HG02943 (cell line): ENCODE measurements around the gene CACNG3.
"Not testable (repeated sequence)": the region's sequence is repeated elsewhere in the genome, so short reads cannot be mapped to it uniquely, and the experiment has no call there.

Experiments
- ATAC-seq: cut with Tn5 transposase; IDR thresholded peaks from one replicate; pipeline ENCODE4 v1.9.1; 2021; ENCODE audit warnings: mild to moderate bottlenecking, low read depth, moderate library complexity; ENCODE audit not compliant: unreplicated experiment

Gene CACNG3

DNA sequence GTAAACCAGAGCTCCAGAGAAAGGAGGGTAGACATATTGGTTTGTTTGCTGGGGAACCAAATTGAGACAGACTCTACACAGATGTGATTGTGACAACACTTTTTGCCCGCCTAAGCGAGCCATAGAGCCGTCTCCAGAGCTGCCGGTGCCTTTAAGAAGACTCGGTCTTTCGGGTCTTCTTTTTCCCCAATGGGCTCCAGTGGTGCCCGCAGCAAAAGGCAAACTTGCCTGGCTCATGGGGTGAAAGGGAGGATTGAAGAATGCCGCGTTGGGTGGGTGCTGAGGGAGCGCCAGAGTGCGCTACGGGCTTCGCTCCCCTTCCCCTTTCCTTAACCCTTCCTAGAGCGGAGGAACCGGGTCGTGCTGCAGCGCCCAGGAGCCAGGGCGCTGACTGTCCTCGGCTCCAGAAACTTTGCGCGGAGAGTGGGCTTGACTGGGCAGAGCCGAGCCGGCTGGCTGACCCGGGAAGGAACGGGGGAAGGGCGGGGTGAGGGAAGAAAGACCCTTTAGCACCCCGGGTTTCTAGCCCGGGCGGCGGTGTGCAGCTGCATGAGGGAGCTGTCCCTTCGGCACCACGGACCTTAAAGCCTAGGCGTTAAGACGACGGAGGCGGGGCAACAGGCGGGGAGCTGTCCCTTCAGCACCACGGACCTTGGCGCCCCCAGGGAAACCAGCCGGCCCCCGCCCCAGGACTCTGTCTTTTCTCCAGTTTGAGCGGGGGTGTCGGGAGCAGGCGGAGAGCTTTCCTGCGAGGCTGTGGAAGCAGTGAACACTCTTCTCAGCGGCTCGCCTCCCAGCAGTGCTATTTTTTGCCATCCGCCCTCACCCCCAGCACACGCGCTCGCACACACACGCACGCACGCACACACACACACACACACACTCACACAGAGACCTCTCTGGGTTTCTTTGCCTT lies at the start of gene CACNG3:
Gene CACNG3, plus strand, starts transcription at position 880 of the 916 bp plus-strand sequence. CDS start 420 bp downstream, outside the sequence.
- no peak for ATAC-seq

DNA sequence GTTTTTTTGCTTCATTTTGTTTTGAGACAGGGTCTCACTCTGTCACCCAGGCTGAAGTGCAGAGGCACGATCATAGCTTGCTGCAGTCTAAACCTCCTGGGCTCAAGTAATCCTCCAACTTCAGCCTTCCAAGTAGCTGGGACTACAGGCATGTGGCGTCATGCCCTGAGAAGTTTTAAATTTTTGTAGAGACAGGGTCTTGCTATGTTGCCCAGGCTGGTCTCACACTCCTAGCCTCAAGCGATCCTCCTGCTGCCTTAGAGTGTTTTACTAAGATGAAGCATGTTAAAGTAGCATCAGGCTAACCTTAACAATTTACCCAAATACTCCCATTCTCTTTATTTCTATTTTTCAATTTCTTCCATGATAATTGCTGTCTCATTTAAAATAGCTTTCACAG lies 49.2 kb upstream of the CACNG3 start:
- no peak for ATAC-seq

DNA sequence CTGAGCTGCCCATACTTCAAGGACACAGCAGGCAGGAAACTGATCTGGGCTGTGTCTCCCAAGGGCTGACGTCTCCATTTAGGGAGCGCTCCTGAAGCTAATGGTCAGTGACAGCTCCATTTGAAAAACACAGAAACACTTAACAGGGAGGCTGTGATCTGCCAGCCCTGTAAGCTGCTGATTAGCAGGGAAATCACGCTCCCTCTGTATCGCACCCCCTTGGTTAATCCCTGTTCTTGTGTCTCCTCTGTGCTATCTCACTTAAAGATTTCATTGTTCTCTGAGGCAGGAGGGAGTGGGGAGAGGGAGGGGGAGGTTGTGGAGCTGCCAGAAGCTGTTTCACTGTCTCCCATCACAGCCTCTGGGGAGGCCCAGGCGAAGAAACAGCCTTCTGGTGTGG lies 47.4 kb upstream of the CACNG3 start:
- no peak for ATAC-seq

DNA sequence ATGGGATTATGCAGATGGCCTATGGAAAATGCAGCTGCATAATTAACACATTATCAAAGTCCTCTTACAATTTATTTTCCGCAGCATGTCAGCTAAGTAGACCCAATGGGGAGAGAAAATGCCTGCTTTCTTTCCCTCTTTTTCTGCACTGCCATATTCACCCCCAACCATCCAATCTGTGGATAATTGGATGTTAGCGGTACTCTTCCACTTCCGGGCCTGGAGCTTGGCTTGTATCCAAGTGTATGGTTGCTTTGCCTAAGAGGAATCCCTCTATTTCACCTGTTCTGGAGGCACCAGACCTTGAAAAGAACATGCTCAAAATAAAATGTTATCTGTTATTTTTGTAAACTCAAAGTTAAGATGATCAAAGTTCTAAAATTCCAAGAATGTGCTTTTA lies 41.1 kb upstream of the CACNG3 start:
- no peak for ATAC-seq

DNA sequence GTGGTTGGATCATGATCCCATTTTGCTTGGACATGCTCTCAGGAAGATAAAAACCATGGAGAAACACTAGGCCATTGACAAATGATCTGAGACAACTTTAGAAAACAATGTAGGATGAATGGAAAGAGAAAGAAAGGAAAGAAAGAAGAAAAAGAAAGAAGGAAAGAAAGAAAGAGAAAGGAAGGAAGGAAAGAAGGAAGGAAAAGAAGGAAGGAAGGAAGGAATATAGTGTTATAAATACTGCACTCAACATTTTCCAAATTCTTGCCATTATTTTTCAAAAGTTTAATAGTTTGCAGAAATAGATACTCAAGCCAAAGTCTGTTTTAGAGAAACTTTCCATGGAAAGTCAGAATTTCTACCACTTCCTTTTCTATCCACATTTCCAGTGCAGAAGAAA lies 39.2 kb upstream of the CACNG3 start:
- no peak for ATAC-seq

DNA sequence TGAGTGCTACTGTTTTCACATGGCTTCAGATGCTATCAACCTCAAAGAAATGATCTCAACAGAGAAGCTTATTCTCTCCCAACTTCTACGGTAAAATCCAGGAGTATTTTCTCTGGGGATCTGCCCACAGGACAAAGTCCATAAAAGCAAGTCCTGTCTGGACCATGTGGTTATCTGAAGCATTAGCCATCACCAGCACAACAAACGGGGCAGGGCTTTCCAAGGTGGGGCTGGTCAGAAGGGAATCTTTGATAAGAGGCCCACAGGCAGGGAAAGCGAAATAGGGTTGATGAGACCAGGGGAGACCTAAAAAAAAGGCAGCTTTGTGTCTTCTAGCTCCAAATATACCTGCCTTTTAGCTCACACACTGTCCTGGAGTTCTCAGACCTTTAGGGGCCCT lies 38.7 kb upstream of the CACNG3 start:
- no peak for ATAC-seq

DNA sequence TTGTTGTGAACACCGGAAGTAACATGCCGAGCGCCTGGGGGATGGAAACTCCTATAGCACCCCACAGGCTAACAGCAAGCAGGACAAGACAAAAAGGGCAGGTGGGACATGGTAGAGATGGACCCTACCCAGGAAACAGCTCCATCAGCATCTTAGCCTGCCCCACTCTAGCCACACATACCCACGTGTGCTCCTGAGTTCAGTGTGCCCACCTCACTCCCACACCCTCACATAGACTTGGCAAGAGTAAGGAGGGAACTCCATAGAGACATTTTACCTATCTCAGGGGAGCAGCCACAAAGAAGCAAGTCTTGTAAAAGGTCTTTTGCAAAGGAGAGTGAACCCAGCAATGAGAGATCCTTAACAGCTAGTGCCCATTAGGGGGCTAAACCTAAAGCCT lies 37.8 kb upstream of the CACNG3 start:
- no peak for ATAC-seq

DNA sequence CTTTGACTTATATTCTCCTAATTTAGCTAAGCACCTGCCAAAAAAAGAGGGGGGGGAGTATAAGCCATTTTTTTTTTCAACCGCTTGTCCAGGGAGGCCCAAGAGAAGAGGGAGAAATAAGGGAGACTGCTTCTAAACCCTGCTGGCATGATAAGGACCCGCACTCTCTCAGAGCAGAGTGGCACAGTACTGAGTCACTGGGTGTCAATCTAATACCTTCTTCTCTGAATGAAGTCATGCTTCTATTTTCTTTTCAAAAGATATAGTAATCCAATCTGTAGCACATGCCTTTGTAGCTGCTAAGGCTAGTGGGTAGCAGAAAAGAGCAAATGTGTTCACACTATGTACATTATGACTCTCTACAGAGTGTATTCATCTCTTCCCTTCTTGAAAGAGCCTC lies 34.9 kb upstream of the CACNG3 start:
- no peak for ATAC-seq

DNA sequence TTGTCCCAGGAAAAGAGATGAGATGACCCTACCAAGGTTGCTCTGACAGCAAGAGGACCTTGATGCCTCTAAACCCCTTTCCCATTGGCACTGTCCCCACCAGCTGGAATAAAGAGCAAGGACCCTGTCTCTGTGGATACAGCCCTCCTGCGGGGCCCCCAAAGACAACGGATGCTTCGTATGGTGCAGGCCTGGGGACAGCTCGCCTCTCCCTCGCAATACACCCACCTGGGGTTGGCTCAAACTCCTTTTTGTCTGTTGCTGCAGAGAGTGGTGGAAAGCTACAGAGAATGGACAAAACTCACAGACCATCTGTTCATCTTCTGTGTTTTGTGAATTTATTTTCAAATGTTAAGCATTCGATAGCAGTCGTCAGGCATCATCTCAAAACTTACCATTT lies 27.6 kb upstream of the CACNG3 start:
- no peak for ATAC-seq

DNA sequence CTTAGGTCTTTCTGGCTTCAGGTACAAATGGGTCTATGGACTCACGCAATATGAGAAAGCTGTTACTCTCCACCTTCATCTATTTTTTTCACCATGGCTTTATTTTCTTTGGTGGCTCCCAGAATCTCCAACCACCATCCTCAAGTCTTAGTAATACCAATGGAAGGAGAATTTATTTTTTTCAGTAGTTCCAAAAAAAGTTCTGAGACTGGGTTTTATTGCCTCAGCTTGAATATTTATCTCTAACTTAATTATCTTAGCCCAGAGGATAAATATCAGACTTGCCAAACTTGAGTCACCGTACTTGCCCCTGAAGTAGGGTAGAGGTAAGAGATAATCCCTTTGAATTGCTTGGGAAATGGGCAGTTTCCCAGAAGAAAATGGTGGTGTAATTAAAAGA lies 23.2 kb upstream of the CACNG3 start:
- ATAC-seq = no peak

DNA sequence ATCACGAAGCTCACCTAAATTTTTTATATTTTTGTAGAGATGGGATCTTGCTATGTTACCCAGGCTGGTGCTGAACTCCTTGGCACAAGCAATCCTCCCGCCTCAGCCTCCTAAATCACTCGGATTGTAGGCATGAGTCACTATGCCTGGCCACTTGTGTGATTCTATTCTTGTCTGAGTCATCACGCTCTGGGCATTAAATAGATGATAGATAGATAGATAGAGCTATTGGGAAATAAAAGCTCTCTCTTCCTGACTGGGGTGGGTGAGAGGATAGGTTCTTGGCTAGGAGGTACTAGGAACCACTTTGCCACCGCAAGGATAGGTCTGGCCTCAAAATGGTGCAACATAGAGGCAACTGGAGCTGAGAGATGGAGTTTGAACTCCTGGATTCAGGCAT lies 21.4 kb upstream of the CACNG3 start:
- no peak for ATAC-seq

DNA sequence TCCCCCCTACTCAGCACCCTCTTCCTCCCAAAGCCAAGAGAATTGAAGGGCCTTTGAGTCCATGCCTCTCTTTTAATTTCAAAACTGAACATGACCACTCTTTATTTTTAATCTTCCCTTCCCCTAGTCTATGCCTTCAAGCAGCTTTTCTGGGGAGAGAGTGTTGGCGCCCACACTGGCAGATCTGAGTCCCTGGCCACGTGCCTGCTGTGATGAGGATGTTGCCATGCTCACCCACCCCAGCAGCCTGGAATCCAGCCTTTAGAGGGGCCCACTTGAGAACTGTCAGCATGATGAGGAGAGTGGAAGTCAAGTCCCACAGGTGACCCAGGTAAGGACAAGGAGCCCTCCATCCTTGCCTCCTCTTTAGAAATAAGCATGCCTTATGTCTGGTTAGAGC lies 20.3 kb upstream of the CACNG3 start:
- no peak for ATAC-seq

DNA sequence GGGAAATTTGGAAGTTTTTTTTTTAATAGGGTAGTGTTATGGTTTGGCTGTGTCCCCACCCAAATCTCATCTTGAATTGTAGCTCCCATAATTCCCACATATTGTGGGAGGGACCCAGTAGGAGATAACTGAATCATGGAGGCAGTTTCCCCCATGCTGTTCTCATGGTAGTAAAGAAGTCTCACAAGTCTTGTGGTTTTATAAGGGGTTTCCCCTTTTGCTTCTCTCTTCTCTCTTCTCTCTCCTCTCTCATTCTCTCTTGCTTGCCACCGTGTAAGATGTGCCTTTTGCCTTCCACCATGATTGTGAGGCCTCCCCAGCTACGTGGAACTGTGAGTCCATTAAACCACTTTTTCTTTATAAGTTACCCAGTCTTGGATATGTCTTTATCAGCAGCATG lies 17.3 kb upstream of the CACNG3 start:
- ATAC-seq = not testable (repeated sequence)

DNA sequence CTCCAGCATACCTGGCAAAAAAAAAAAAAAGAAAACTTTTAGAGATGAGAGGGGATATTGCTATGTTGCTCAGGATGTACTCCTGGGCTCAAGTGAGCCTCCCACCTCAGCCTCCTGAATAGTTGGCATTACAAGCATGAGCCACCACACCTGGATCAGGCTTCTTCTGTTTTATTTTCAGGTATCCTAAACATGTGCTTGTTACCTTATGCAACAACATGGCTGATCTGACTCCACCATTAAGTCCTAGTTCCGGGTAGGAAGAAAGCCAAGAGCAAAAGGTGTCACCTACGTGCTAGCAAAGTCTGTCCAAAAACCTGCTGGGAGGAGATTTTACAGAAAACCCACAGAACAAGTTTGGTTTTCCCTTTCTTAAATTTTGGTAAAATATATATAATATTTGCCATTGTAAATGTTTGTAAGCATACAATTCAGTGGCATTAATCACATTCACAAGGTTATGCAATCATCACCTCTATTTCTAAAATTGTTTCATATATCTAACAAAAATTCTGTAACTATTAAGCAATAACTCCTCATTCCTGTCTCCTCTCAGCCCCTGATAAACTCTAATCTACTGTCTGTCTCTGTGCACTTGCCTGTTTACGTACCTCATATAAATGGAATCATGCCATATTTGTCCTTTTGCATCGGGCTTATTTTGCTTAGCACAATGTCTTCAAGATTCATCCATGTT lies 9.1 kb upstream of the CACNG3 start:
- ATAC-seq = no peak

DNA sequence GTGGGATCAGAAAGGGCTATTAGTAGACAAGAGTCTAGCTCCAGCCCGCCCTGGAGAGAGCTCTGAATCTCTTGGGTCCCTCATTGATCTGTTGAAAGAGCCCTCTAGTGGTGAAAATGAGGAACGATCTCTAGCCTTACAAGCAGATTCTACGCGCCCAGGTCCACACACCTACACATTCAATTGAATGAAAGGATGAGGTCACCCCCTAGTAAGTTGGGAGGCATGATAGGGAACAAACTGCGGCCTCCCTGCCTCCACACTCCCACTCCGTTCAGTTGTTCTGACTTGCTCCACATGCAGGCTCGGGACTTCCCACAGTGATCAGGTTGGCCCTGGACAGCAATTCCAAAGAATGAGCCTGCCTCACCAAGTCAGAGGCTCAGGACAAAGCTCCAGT lies 2.9 kb upstream of the CACNG3 start:
- no peak for ATAC-seq

DNA sequence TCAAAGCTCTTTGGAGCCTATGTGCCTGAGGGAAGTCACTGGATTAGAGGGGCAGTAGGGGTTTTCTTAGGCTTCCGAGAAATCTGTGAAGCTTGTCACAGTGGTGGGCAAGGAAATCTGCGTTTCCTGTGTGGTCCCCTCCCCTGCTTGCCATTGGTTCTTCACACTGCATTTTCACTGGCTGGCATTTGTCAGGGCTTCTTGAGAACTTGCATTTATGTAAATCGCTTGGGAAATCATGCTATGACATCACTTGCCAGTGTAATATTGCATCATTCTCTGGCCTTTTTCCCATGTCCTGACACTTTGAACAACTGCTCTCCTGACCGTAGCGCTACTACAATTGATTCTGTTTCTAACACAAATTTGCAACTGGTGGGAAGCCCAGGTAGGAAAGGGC lies 1.8 kb downstream of the CACNG3 start:
- no peak for ATAC-seq

DNA sequence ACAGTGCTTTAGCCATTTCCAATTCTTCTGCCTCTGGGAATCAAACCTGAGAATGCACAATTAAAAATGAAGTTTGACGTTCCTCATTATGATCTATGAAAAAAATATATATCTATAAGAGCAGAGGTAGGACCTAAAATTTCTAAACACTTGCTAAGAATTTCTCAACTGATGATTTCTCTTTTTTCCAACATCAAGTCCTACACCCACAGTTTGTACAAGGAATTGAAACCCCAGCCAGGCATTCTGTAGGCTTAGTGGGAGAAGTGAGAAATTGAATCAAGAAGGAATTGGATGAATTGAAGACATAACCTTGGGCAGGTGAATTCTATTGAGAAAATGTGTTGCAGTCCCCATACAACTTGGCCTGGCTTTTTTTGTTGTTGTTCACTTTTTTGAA lies 2.7 kb downstream of the CACNG3 start:
- ATAC-seq = no peak

DNA sequence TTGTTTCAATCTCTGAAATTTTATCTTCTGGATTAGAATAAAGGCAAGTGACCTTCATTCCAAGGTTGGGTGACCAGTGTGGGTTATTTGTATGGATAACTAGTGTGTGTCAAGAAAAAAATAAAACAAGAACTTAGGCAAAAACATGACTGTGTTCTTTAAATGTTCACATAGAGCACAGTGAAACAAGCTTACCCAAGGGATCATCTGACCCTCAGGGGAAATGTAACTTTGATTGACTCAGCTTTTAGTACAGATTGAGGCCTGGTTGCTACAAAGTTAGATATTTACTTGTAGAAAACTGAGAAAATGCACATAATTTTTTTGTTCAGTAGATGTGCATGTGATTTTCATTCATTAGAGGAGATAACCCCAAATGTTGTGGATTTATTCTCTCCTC lies 6.7 kb downstream of the CACNG3 start:
- no peak for ATAC-seq

DNA sequence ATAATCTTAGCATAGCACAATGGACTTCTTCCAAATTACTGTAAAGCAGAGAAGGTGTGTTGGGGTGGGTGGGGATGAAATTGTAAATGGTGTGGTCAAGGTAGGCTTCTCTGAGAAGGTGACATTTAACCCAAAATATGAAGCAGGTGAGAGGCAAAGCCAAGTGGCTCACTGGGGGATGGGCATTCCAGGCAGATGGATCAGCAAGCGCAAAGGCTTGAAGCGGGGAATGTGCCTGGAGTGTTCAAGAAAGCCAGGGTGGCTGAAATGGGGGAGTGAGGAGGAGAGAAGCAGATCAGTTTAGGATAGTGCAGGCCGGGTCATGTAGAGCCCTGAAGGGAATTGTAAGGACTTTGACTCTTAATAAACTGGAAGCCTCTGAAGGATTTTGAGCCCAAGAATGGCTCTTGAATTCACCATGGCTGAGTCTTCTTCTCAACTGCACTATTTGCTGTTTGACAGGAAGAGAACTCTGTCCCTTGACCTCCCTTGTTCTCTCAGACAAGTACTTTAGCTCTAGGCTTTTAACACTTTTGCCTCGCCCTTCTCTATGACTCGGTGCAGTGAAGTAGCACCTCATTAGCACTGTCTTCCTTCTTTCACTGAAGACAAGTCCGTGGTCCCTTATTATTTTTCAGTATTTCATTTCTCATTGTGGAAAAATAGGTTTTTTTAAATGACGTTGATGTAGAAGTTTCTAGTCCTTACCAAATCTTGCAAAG lies 14.7 kb downstream of the CACNG3 start:
- ATAC-seq = no peak

DNA sequence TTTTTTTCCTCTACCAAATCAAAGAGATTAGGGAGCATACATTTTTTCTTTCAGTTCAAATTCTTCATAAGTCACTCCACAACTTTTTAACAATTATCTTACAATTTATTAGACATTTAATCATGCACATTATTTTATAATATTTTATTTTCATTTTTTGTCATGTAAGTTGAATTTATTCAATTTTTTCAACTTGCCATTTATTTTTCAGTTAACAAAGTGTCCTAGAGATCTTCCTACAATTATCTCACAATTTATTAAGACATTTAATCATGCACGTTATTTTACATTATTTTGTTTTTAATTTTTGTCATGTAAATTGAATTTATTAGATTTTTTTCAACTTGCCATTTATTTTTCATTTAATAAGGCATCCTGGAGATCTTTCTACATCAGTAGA lies 16.2 kb downstream of the CACNG3 start:
- ATAC-seq = no peak

DNA sequence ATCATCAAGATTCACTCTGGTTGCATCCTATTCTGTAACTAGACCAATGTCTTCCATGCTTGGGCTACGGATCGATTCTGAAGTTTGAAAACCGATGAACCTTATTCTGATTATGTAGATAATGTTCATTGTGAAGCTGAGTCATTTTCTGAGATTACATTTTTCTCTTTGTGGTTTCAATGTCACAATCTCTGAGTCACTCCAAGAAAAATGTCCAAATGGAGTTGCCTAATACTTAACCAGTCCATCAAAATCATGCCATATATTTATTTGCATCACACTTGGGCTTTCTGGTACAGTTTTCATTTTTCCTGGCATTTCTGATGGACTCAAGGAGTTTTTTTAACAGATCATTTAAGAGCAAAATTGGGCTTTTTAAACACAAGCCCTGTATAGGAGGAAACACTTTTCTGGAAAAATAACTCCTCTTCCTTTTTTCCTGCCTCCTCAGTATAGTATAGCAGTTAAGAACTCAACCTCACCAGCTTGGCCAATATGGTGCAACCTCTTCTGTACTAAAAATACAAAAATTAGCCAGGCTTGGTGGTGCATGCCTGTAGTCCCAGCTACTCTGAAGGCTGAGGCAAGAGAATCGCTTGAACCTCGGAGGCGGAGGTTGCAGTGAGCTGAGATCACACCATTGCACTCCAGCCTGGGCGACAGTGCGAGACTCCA lies 17.5 kb downstream of the CACNG3 start:
- no peak for ATAC-seq
